GM12865 (cell line): ENCODE results near the gene PPP2R5D.

Experiments
- DNase-seq: peaks from one replicate; pipeline ENCODE4 v3.0.0; 2010; ENCODE audit warnings: low read depth
- H3K4me3 ChIP-seq: 2 replicates; pipeline ENCODE4 v1.5.1; 2011; ENCODE audit warnings: mild to moderate bottlenecking, low read depth, low read length, control low read depth
- TF ChIP-seq, protein P1 (sequence below): IDR thresholded peaks from 2 replicates; pipeline ENCODE4 v1.5.1; 2011; ENCODE audit warnings: low read length, control low read depth, low read depth, inconsistent platforms; ENCODE audit not compliant: insufficient read depth; ENCODE audit errors: missing control alignments

The PPP2R5D gene

DNA sequence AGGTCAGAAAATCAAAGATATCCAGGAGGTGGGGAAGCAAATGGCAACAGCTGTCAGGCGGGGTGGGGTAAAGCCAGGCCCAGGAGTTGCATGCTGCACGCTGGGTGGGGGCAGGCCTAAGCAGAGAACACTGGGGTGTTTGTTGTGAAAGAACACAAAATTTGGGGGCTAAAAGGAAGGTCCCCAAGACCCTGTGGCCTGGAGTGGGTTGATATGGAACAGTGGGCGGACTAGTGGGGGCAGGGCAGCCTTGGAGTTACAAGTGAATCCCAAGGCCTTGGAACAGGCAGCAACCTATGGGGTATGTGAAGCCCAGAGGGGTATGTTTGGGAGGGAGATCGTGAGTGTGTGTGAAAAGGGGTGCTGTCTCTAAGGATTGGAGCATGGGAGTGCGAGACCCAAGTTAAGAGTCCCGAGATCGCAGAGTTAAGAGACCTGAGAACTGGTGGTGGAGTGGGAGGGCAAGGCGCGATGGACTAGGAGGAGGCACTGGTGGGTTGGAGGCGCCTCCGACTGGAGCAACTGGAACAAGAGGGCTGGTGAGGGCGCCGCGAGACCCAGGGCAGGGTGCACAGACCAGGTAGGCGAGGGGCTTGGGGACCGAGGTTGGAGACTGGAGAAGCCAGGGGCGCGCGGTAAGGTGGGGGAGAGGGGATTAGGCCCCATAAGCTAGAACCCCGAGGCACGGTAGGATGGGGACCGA lies 68.6 kb downstream of the PPP2R5D start:
- TF ChIP-seq, protein P1, sequence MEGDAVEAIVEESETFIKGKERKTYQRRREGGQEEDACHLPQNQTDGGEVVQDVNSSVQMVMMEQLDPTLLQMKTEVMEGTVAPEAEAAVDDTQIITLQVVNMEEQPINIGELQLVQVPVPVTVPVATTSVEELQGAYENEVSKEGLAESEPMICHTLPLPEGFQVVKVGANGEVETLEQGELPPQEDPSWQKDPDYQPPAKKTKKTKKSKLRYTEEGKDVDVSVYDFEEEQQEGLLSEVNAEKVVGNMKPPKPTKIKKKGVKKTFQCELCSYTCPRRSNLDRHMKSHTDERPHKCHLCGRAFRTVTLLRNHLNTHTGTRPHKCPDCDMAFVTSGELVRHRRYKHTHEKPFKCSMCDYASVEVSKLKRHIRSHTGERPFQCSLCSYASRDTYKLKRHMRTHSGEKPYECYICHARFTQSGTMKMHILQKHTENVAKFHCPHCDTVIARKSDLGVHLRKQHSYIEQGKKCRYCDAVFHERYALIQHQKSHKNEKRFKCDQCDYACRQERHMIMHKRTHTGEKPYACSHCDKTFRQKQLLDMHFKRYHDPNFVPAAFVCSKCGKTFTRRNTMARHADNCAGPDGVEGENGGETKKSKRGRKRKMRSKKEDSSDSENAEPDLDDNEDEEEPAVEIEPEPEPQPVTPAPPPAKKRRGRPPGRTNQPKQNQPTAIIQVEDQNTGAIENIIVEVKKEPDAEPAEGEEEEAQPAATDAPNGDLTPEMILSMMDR: no peak
- peak; percentile 30 for DNase-seq
- peak overlapping the region; percentile 78 for H3K4me3 ChIP-seq

DNA sequence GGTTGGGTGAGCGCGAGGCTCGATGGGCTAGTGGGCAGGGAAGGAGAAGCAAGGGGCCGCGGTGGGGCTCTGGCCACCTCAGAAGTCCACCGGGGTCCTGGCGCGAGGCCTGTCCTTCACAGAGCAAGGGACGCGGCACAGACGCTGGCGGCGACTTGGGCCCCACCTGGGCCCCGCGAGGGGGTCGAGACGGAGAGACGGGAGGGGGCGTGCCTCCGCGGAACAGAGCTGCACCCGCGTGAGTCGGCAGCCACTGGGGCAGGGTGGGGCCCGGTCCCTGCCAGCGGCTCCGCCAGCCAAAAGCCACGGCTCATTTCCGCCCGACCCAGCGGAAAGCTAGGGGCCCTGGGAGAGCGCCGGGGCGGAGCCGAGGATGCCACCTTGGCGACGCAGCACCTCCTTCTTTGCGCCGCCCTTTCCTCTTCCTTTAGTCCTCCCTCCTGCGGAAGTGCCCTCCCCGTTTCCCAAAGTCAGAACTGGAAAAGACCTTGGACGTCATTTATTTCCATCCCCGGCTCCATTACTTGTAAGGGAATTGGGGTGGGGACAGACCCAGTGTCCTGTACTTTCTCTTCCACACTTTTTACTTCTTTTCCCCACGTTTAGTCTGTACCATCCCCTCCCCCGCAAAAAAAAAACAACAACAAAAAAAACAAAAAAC lies 69.3 kb downstream of the PPP2R5D start, which contains the start of gene CUL7:
TSS of gene CUL7 (minus strand) at position 307 of the 661 bp plus-strand sequence. CDS start 1,063 bp downstream, outside the sequence.
- H3K4me3 ChIP-seq: peak within 1 kb of the TSS; percentile 78
- DNase-seq: peak; percentile 93
- TF ChIP-seq, protein P1: no peak

DNA sequence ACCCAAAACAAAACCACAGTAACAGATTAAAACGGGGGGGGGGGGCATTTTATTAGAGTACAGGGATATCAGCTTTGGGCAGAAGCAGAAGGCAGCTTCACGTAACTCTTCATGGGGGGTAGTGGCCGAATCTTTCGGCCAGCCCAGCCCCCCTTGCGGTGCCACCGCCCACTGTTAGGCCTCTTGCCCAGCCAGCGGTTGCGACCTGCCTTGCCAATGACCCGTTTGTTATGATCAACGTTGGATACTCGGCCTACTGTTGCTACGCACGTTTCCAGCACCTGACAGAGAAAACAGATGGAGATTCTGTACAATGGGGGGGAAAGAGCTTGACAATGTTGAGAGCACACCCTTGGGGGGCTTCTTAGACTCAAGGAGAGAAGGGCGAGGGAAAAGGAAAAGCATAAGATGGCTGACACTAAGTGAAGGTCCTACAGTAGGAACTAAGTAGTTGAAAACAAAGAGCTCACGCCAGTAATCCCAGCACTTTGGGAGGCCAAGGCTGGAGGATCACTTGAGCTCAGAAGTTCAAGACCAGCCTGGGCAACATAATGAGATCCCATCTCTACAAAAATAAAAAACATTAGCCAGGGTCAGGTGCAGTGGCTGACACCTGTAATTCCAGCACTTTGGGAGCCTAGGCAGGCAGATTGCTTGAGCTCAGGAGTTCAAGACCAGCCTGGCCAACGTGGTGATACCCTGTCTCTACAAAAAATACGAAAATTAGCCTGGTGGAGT lies 70.0 kb downstream of the PPP2R5D start:
- H3K4me3 ChIP-seq: peak overlapping the region; percentile 78
- DNase-seq: no peak
- TF ChIP-seq, protein P1: no peak

DNA sequence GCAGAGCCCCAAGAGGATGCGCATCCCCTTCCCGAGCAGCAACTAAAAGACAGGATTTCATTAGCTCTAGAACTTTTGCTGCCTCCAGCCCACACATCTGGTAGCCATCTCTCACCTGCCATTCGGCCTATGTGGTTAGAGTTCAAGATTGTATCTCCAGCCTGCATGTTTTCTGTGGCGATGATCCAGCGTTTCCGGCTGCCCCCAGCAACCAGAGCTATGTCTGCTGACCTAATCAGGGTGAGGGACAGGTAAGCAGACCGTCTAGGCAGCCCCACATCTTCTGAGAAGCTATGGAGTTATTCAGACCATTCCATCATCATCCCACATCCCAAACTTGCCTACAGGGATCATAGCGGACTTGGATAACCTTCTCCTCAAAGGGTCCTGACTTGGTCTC lies 71.6 kb downstream of the PPP2R5D start:
- DNase-seq: no peak
- TF ChIP-seq, protein P1: no peak
- no peak overlapping the region for H3K4me3 ChIP-seq

DNA sequence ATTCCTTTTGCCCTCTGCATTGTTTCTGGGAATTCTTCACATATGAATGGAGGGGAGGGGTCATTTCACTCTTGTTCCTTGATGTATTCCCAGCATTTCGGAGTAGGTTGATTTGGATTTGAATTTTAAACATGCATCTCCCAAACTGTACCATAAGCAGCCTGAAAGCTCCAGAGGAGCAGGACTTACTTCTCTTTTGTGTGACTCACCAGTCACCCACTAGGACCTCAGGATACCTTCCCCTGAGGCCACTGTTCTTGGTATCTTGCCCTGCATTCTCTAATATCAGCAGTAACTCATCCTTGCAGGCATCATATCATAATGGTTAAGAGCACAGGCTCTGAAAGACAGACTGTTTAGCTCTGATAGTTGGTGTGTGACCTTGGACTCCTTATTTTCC lies 74.2 kb downstream of the PPP2R5D start:
- H3K4me3 ChIP-seq: peak overlapping the region; percentile 93
- no peak for DNase-seq
- TF ChIP-seq, protein P1: no peak

DNA sequence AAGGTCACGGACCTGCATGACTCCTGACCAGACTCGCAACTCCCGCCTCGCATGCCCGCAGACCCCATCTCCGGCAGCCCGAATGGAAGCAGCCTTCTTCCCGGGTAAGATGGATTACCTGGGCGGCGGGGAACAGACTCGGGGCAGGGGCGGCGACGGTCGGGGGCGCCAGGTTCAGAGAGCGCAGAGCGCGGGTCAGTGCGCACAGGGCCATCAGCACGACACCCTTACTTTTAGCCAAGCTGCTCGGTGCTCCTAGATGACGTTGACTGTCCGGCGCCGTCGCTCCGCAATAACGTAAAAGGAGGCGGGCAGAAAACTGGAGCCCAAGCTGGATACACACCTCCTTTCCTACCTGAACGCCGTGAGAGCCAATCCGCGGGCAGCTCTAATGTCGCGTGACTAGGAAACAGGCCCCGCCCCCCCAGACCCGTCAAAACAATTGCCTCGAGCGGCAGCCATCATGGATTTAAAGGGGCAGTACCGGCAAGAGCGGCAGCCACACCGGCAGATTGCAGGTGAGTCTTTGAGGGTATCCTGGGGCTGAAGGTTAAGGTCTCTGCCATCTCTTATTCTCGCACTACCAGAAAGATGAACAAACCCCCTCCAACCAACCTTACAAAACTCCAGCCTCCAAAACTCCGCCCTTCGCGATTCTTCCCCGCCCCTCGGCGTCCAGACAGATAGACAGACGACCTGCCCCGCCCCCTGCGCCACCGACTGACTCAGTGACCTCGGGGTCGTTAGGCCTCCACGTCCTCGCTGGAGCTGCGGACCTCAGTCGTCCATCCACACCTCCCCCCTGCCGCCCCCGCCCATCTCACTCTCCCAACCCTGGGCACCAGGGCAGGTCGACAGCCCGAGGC lies 75.0 kb downstream of the PPP2R5D start, which contains the start of the genes KLC4 and MRPL2:
TSS of gene KLC4 (plus strand) at position 464 of the 866 bp plus-strand sequence. CDS start 1,705 bp downstream, outside the sequence.
TSS of gene MRPL2 (minus strand) at position 267 of the 866 bp plus-strand sequence. CDS start at position 214, 53 bp downstream.
- TF ChIP-seq, protein P1: no peak
- peak; percentile 98 for DNase-seq
- H3K4me3 ChIP-seq: peak within 1 kb of the TSS; percentile 93
